AG08395 (cell line): Measurements from ENCODE around the gene CDS2.
A peak's percentile ranks its signal among the peaks of the same experiment; 100 is the strongest.

Experiments used
- DNase-seq: peaks from one replicate; pipeline ENCODE4 v3.0.0; 2012; ENCODE audit warnings: mixed read lengths, low spot score

The CDS2 gene

DNA sequence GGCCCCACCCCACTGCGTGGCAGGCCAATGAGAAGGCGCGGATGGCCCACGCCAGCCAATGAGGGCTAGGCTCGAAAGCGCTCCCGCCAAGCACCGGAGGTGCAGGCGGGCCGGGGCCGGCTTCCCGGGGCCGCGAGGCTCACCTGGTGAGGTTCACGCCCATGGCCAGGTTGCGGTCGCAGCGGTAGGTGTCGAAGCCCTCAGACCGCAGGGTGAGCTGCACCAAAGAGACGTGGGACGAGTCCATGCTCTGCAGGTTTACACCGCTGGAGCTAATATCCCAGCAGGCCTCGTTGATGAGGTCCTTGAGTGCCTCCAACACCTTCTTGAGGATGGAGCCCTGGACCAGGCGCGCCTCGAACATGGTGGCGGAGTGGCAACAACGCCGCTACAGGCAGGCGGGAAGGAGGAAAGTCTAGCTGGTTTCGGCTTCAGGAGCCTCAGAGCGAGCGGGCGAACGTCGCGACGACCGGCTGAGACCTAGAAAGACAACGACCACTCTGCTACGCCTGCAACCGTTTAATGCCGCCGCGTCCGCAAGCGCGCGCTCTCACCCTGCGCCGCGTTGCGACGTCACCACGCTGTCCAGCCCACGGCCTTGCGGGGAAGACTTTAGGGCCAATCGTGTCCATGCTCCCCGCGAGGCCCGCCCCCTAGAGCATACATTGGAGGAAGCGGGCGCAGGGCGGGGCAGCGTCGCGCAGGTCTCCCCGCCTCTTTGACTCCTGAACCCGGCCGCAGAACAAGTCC, 7.2 kb upstream of the CDS2 start, which contains the start of gene PCNA:
PCNA (minus strand) TSS at position 524 of the 750 bp plus-strand sequence; CDS start at position 364, 160 bp downstream.
- peak; percentile 98 for DNase-seq

DNA sequence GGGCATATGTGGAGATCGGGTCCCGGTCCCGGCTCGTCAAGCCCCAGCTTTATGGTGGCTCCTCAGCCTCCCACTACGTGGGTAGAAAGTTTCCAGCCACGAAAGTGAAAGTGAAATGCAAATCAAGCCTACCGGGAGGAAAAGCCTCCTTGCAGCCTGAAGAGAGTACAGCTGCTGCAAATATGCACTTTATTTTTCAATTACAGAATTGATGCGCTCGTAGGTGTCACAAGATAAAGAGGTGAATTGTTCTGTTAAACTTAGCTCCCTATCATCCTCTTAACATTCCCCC, 6.7 kb upstream of the CDS2 start:
- DNase-seq, result no peak

- DNase-seq, result no peak
Observed at GRCh38 chr20:5122873-5123260, 3.9 kb upstream of the CDS2 start.

DNA sequence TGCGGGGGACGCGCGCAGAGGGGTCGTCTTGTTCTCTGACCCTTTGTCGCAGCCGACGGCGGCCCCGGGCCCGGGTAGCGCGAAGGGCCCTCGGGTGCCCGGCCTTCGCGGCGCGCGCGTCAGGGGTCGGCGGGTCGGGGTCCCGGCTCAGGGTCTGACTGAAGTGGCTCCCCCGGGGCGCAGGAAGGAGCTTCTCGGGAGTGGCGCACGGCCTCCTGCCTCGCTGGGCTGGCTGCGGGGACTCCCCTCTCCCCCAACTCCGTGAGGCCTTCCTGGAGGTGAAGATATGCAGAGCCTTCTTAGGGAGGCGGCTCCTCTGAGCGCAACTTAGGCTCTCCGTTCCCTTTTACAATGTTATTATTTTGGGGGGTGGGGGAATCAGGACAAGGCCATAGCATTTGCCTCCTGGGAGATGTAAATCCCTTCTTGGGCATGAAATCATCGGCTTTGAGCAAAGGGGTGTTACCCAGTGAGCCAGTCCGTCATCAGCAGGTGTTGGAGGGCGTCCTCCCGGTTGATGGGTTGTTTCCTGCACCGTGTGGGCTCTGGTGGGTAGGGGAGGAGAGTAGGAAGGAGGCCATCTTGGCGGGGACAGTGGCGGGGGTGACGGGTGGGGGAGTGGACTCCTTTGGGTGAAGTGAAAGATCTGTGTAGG, 523 bp downstream of the CDS2 start:
- no peak for DNase-seq

GRCh38 chr20:5127859-5128424, 1.1 kb downstream of the CDS2 start:
- no peak for DNase-seq

DNA sequence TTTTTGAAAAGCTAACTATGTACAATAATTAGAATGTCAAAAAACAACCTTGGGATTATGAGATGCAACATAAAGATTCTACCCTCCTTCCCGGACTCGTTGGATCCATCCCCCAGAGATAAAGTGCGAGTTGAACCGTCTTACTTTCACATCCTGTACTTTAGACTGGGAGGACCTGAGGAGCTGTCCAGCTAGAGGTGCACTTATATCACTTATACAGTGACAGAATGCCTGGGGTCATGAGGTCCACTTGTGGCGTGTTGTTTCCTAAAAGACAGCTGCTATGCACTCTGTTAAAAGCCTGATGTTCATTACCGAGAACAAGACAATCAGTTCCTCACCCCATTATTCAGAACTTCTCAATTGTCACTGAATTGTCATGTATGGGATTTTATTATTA, 2.1 kb downstream of the CDS2 start:
- DNase-seq, result no peak

DNA sequence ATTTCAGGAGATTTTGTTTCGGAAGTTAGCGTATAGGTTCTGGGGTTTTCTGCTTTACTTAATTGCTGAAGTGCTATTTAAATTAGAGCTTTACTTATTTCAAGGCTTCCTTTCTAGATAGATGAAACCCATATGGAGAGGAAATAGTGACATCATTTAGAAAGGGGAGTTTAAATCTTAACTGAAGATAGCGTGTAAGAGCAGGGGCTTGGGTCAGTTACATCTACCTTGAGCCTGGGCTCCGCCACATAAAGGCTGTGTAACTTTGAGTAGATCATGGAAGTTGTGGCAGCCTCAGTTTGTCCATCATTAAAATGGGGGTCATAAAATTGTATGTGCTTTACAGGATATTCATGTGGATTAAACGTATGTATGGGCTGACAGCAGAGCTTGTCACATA, 4.7 kb downstream of the CDS2 start:
- DNase-seq, result no peak

GRCh38 chr20:5133998-5134397, 7.2 kb downstream of the CDS2 start:
- DNase-seq, result no peak

DNA sequence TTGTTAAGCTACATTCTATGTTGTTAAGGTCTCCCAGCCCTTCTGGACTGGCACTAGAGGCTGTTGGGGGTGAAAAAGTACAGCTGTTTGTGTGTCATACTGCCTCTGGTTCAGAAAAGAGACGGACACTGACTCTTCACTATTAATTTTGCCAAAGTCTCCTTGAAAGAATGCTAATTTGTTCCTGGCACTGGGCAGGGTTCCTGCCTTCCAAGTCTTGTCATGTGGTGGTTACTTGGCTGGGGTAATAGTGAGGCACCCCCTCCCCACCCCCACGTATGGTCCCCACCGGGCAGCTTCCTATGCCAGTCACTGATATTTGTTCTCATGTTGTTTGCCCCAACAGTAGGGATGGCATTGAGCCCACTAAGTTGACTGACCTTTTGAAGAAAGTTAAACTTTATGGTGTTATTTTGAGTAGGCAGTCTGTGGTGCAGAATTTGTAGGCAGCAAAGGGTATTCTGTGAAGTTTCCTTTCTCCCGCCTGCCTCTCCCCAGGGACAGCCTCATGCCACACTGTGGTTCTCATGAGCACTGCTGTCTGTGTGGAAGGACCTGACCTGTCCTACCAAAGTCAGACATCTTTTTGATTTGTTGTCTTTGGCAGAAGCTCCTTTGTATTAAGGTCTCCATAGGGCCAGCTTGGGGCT, 8.7 kb downstream of the CDS2 start:
- no peak for DNase-seq

GRCh38 chr20:5136096-5136495, 9.3 kb downstream of the CDS2 start:
- no peak for DNase-seq

- no peak for DNase-seq
Observed at GRCh38 chr20:5140195-5140594, 13.4 kb downstream of the CDS2 start.

DNA sequence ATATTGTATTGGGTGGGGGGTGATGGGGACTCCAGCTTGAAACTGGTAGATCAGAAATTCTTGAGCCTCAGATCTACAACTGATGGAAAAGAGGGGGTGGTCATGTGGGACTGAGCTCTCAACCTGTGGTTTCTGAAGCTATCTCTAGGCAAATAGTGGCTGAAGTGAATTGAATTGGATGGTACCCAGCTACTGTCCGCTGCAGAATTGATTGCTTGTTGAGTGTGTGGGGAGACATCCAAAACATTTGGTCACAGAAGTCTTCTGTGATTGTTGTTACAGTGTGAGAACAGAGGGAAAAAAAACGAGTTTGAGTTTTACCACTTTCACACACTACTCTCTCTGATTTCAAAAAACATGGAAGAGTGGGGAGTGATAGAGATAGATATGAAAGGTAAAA, 14.8 kb downstream of the CDS2 start:
- no peak for DNase-seq

DNA sequence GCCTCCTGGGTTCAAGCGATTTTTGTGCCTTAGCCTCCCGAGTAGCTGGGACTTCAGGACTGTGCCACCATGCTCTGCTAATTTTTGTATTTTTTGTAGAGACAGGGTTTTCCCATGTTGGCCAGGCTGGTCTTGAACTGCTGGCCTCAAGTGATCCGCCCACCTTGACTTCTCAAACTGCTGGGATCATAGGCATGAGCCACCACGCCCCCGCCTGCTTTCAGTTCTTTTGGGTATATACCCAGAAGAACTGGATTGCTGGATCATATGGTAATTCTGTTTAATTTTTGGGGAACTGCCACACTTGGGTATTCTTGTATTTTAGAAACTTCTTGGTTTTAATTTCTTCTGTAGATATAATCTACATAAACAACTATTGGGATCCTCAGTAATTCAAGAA, 17.0 kb downstream of the CDS2 start:
- DNase-seq, result no peak

DNA sequence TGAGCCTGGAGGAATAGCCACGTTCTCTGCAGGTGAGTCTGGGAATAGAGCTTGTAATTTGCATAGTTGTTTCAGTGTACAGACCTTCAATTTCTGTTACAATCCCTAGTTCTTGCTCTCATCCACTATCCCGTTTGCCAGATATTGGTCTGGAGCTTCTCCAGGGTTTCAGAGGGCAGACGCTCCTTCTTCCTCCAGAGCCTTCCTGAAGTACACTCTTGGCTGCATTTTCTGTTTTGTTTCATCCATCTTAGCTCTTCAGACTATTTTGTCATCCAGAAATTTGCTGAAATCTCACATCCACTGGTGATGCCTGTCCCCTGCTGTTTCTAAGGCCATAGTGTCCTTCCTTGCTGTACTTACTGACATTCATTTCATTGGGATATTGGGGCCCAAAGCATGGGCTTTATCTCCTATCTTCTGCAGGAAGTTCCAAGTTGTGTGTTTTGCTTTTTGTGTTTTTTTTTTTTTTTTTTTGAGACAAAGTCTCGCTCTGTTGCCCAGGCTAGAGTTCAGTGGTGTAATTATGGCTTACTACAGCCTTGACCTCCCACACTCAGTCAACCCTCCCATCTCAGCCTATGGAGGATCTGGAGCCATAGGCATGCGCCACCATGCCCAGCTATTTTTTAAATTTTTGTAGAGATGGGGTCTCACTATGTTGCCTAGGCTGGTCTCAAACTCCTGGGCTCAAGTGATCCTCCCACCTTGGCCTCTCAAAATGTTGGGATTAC, 18.7 kb downstream of the CDS2 start:
- DNase-seq, result no peak

- DNase-seq, result no peak
Observed at GRCh38 chr20:5146099-5146668, 19.4 kb downstream of the CDS2 start.

- no peak for DNase-seq
Observed at GRCh38 chr20:5146871-5147592, 20.2 kb downstream of the CDS2 start.

DNA sequence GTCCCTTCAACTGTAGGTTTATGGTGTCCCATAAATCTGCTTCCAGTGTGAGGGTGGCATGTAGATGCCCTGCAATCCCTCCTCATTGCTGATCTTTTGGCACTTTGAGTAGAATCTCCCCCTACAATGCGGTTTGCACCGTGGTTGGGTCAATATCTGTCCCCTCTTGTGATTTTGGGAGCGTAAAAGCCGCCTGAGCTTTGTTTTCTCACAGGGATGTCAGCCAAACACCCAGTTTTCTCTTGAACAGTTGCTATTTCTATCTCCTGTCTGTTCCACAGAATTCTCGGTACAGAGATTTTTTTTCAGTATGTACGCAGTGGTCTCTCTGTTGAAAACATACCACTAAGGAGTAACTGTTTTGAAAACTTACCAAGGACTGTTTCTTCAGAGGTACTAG, 21.8 kb downstream of the CDS2 start:
- no peak for DNase-seq

DNA sequence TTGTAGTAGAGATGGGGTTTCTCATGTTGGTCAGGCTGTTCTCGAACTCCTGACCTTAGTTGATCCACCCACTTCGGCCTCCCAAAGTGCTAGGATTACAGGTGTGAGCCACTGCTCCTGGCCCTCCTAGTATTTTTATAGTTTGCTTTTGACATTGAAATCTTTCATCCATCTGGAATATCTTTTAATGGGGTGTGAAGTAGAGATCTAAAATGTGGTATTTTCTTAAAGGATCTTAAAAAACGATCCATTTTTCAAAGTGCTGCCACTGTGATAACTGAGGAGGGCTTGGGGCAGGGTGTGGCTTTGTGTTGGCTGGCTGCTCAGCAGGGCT, 23.1 kb downstream of the CDS2 start:
- no peak for DNase-seq

- DNase-seq, result no peak
Observed at GRCh38 chr20:5150226-5151076, 23.6 kb downstream of the CDS2 start.

DNA sequence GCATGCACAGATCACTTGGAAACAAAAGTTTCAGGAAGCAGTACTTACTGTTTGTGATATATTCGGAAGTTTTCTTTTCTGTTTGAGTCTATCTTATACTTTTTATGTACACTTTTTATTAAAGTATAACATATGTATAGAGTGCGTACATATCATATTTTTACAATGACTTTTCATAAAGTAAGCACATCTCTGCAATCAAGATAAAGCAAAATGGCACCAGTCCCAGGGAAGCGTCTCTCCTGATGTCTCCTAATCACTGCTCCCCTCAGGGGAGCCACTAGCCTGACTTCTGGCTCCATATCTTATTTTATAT, 26.3 kb downstream of the CDS2 start:
- DNase-seq, result no peak
